GM12878 (cell line): ENCODE measurements around the gene KDM6B. TPM values are rescaled to one million over a fixed set of nuclear protein-coding genes. Genes with fewer than 3 reads are reported as not detected.

Source experiments
- ATAC-seq: fragments of 200-7000 bp; cut with Tn5 transposase; 3 replicates; pipeline ENCODE4 v1.9.1; 2020; ENCODE audit warnings: mild to moderate bottlenecking, moderate library complexity
- BruUV-seq: library from RNA; stranded (reverse); fragments of 400-500 nt; replicated peaks from 2 replicates; lab custom pipeline; 2021; lab: Mats Ljungman, UMichigan
- CTCF ChIA-PET: fragments of 300-600 bp; sonication (Branson Sonifier 250); formaldehyde crosslinking; extraction: SDS; loops from one replicate; lab custom pipeline; 2021; ENCODE audit warnings: inconsistent platforms; lab: Yijun Ruan, JAX
- POLR2A ChIA-PET: fragments of 350-600 bp; formaldehyde crosslinking; extraction: SDS; loops from one replicate; lab custom pipeline; 2021; ENCODE audit warnings: inconsistent platforms; lab: Charles Lee
- RAD21 ChIA-PET: fragments of 300-600 bp; sonication (Branson Sonifier 250); formaldehyde crosslinking; loops from one replicate; lab custom pipeline; 2023; ENCODE audit warnings: antibody characterized with exemption; ENCODE audit not compliant: unreplicated experiment; lab: Charles Lee
- SMC1A ChIA-PET: fragments of 300-600 bp; sonication (Branson Sonifier 250); formaldehyde crosslinking; loops from one replicate; lab custom pipeline; 2023; ENCODE audit not compliant: unreplicated experiment, uncharacterized antibody; lab: Charles Lee
- DNase-seq: peaks from one replicate; pipeline ENCODE4 v3.0.0-alpha.2; 2011; ENCODE audit warnings: low read depth, low spot score
- FAIRE-seq: peaks from 3 replicates; lab custom pipeline; 2011; peaks lifted over from hg19 to GRCh38; lab: Jason Lieb, UNC
- H2AFZ ChIP-seq: 2 replicates; pipeline ENCODE4 v1.6.0; 2011; ENCODE audit warnings: low read depth, low read length, control low read depth; ENCODE audit not compliant: control insufficient read depth
- H3K27ac ChIP-seq: 2 replicates; pipeline ENCODE4 v1.5.1; 2011; ENCODE audit warnings: control low read depth; ENCODE audit not compliant: control insufficient read depth, insufficient read depth
- H3K27me3 ChIP-seq, 2 experiments: replicated peaks in 1 of 2; 2 replicates each; pipeline versions ENCODE4 v1.6.0 to v1.6.1; 2011; ENCODE audit warnings: low read length in 1 of 2; ENCODE audit not compliant: control insufficient read depth in 2 of 2, insufficient read depth in 2 of 2
- H3K36me3 ChIP-seq, 2 experiments: 2 replicates each; pipeline ENCODE4 v1.5.1; 2011; ENCODE audit warnings: low read length in 1 of 2; ENCODE audit not compliant: control insufficient read depth in 2 of 2, insufficient read depth in 2 of 2
- H3K4me1 ChIP-seq: 2 replicates; pipeline ENCODE4 v1.6.1; 2011; ENCODE audit warnings: mild to moderate bottlenecking, low read length, moderate library complexity, mixed read lengths; ENCODE audit not compliant: control insufficient read depth, insufficient read depth
- H3K4me2 ChIP-seq: 2 replicates; pipeline ENCODE4 v1.6.0; 2011; ENCODE audit warnings: control low read depth; ENCODE audit not compliant: control insufficient read depth, insufficient read depth
- H3K4me3 ChIP-seq: fragments of 200-600 bp; sonication (generic); 2 replicates; pipeline ENCODE4 v1.5.1; 2016
- H3K79me2 ChIP-seq: 2 replicates; pipeline ENCODE4 v1.6.0; 2011; ENCODE audit warnings: low read length; ENCODE audit not compliant: control insufficient read depth, insufficient read depth
- H3K9ac ChIP-seq: 2 replicates; pipeline ENCODE4 v1.8.0; 2011; ENCODE audit warnings: low read length, control low read depth, mixed read lengths; ENCODE audit not compliant: control insufficient read depth, insufficient read depth
- H3K9me3 ChIP-seq: replicated peaks from 3 replicates; pipeline ENCODE4 v1.5.1; 2011; ENCODE audit warnings: mild to moderate bottlenecking, low read length; ENCODE audit not compliant: control insufficient read depth, insufficient read depth
- H4K20me1 ChIP-seq: 2 replicates; pipeline ENCODE4 v1.6.0; 2011; ENCODE audit not compliant: control insufficient read depth, insufficient read depth
- BMI1 ChIP-seq: fragments of 450-650 bp; IDR thresholded peaks from 2 replicates; pipeline ENCODE4 v1.6.1; 2016; ENCODE audit warnings: mild to moderate bottlenecking, moderate library complexity, borderline replicate concordance
- CHD2 ChIP-seq: IDR thresholded peaks from 2 replicates; pipeline ENCODE4 v1.6.1; 2011; ENCODE audit warnings: low read depth, low read length, improper control_type of control experiment, borderline replicate concordance
- CREB1 ChIP-seq: IDR thresholded peaks from 2 replicates; pipeline ENCODE4 v1.6.1; 2012; ENCODE audit warnings: low read depth, mild to moderate bottlenecking, inconsistent platforms
- IKZF2 ChIP-seq, 2 experiments: fragments of 450-650 bp; IDR thresholded peaks; 2 replicates each; pipeline ENCODE4 v1.6.1; 2017; ENCODE audit warnings: mild to moderate bottlenecking in 2 of 2, moderate library complexity in 2 of 2
- NR2C1 ChIP-seq: fragments of 450-650 bp; IDR thresholded peaks from 2 replicates; pipeline ENCODE4 v1.6.1; 2017; ENCODE audit warnings: antibody characterized with exemption, mild to moderate bottlenecking, moderate library complexity
- POLR2AphosphoS2 ChIP-seq: IDR thresholded peaks from 2 replicates; pipeline ENCODE4 v1.6.1; 2011; ENCODE audit warnings: low read depth, mild to moderate bottlenecking, low read length, improper control_type of control experiment, moderate library complexity
- STAT3 ChIP-seq: IDR thresholded peaks from 2 replicates; pipeline ENCODE4 v1.6.1; 2011; ENCODE audit warnings: low read depth, low read length, improper control_type of control experiment
- TCF7 ChIP-seq: IDR thresholded peaks from 2 replicates; pipeline ENCODE4 v1.6.1; 2014; ENCODE audit warnings: antibody characterized with exemption, borderline replicate concordance
- ZNF207 ChIP-seq: fragments of 450-650 bp; IDR thresholded peaks from 2 replicates; pipeline ENCODE4 v1.6.1; 2014; ENCODE audit warnings: antibody characterized with exemption, mild to moderate bottlenecking, borderline replicate concordance
- ZNF217 ChIP-seq: fragments of 450-650 bp; IDR thresholded peaks from 2 replicates; pipeline ENCODE4 v1.6.1; 2017; ENCODE audit warnings: antibody characterized with exemption, mild to moderate bottlenecking
- WGBS: methylation state at CpG from one replicate; pipeline ENCODE4 v1.1.6; 2016; ENCODE audit warnings: low lambda C conversion rate; ENCODE audit not compliant: insufficient replicate concordance, insufficient coverage; ENCODE audit errors: missing lambda C conversion rate; 5-methylcytosine and 5-hydroxymethylcytosine counted together
- in situ Hi-C: fragments of 300-500 bp; cut with MboI; formaldehyde crosslinking; loops from 9 replicates; pipeline ENCODE4 v1.14.3; 2018; ENCODE audit warnings: mixed read lengths
- intact Hi-C: fragments of 100-400 bp; cut with micrococcal nuclease; formaldehyde crosslinking; loops from one replicate; pipeline ENCODE4 v1.14.2; 2022; ENCODE audit not compliant: unreplicated experiment
- polyA plus RNA-seq, 11 experiments: library from polyadenylated mRNA; depleted of rRNA in 4 of 11; unstranded in 6 of 11; stranded (reverse) in 5 of 11; fragments of >200 nt; fragmentation: Nextera tagmentation in 4 of 11; fragmentation: Illumina TruSeq in 1 of 11; extraction: Ambion mirVana in 4 of 11; extraction: Trizol in 1 of 11; gene quantifications; 1 replicate in 1 of 11; 2 replicates in 10 of 11; pipeline versions ENCODE4 v1.2.1 to v1.2.3, GENCODE V29; 2011 to 2016; ENCODE audit warnings: inconsistent platforms in 2 of 11, missing spikeins in 2 of 11, low read depth in 1 of 11
- total RNA-seq, 4 experiments: library from RNA; depleted of rRNA in 3 of 4; stranded (reverse); fragments of >200 nt in 3 of 4; fragmentation: Illumina TruSeq in 1 of 4; extraction: Trizol in 1 of 4; gene quantifications; 2 replicates each; pipeline versions ENCODE4 v1.2.1 to v1.2.3, GENCODE V29; 2013 to 2021
- TF ChIP-seq, protein P1 (sequence below): fragments of 150-350 bp; IDR thresholded peaks from 2 replicates; pipeline ENCODE4 v1.6.1; 2016; ENCODE audit warnings: low read depth, low read length
- TF ChIP-seq, protein P2 (sequence below): IDR thresholded peaks from 2 replicates; pipeline ENCODE4 v1.6.1; 2011; ENCODE audit warnings: borderline replicate concordance, low read depth, mild to moderate bottlenecking, moderate library complexity, mixed read lengths, low read length; ENCODE audit not compliant: insufficient read depth; ENCODE audit errors: extremely low read length
- TF ChIP-seq, protein P3 (sequence below): fragments of 450-650 bp; IDR thresholded peaks from 2 replicates; pipeline ENCODE4 v1.6.1; 2017; ENCODE audit warnings: mild to moderate bottlenecking, moderate library complexity

The KDM6B gene
- total and polyA plus RNA-seq, 10 of the 15 experiments (the other 5 are each of a cell fraction or from before 2014, with no cell fraction given): 0.05 to 33.5 (median 2.3) TPM

DNA sequence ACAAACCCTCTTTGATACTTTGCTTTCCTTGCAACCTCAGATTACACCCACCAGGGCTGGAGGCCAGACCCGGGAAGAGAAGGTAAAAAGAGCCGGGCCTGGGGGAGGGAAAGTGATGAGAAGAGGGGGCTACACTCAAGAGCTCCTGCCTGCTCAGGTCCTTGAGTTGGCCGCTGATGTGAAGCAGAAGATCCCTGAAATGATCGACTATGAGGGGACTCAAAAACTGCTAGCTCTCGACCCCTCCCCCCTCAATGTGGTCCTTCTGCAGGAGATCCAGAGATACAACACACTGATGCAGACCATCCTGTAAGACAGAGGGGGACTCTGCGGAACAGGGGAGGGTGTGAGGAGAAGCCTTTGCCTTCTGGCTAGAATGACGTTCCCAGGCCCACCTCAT lies 2.8 kb upstream of the KDM6B start:
- Histone ChIP-seq H3K27me3 (peaks cover 0 to 1% of the 10 kb centered on the region in 2 experiments; a peak in 1 of 4 replicates), H3K4me3 (no peak overlapping the region), H3K9me3 (no peaks in the 10 kb centered on the region), H3K4me2 (no peak overlapping the region), H2AFZ (no peak overlapping the region), H3K4me1 (no peaks in the 10 kb centered on the region; the same call in 1 of the 2 replicates), H3K27ac (no peak overlapping the region), H3K79me2 (peaks cover 4% of the 10 kb centered on the region), H3K36me3 (no peaks in the 10 kb centered on the region), H4K20me1 (no peaks in the 10 kb centered on the region), H3K9ac (no peak overlapping the region)
- intact Hi-C loops (no loop called here), in situ Hi-C loops (no loop called here)
- FAIRE-seq (no peak), DNase-seq (no peak), ATAC-seq (no peak)
- ChIA-PET SMC1A (interaction anchor here (0.7 to 1.4 kb wide), 4 partner anchors 20 to 65 kb away, joined by 3 to 5 read pairs (median 4); partner anchors contain the start of gene NAA38), RAD21 (interaction anchor here (1.3 kb wide), 1 partner anchor 20 kb away, joined by 3 read pairs; no protein-coding TSS in a partner anchor), CTCF (interaction anchor here (0.9 to 5.9 kb wide), 5 partner anchors 9 to 210 kb away, joined by 3 to 57 read pairs (median 5); no protein-coding TSS in a partner anchor), POLR2A (interaction anchor here (2.6 kb wide), 1 partner anchor 26 kb away, joined by 8 read pairs; the partner anchor contains the start of gene NAA38)
- 44% methylated on average over 7 of the region's 7 CpGs for WGBS
- TF ChIP-seq BMI1 (no peak), CREB1 (no peak), CHD2 (no peak), NR2C1 (no peak), ZNF217 (no peak), IKZF2 (IDR thresholded peaks at IDR 0.05) (no peak), POLR2AphosphoS2 (no peak), STAT3 (no peak), ZNF207 (no peak), TCF7 (no peak)
- TF ChIP-seq, protein P1, sequence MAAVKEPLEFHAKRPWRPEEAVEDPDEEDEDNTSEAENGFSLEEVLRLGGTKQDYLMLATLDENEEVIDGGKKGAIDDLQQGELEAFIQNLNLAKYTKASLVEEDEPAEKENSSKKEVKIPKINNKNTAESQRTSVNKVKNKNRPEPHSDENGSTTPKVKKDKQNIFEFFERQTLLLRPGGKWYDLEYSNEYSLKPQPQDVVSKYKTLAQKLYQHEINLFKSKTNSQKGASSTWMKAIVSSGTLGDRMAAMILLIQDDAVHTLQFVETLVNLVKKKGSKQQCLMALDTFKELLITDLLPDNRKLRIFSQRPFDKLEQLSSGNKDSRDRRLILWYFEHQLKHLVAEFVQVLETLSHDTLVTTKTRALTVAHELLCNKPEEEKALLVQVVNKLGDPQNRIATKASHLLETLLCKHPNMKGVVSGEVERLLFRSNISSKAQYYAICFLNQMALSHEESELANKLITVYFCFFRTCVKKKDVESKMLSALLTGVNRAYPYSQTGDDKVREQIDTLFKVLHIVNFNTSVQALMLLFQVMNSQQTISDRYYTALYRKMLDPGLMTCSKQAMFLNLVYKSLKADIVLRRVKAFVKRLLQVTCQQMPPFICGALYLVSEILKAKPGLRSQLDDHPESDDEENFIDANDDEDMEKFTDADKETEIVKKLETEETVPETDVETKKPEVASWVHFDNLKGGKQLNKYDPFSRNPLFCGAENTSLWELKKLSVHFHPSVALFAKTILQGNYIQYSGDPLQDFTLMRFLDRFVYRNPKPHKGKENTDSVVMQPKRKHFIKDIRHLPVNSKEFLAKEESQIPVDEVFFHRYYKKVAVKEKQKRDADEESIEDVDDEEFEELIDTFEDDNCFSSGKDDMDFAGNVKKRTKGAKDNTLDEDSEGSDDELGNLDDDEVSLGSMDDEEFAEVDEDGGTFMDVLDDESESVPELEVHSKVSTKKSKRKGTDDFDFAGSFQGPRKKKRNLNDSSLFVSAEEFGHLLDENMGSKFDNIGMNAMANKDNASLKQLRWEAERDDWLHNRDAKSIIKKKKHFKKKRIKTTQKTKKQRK: no peak
- TF ChIP-seq, protein P2, sequence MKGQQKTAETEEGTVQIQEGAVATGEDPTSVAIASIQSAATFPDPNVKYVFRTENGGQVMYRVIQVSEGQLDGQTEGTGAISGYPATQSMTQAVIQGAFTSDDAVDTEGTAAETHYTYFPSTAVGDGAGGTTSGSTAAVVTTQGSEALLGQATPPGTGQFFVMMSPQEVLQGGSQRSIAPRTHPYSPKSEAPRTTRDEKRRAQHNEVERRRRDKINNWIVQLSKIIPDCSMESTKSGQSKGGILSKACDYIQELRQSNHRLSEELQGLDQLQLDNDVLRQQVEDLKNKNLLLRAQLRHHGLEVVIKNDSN: no peak
- TF ChIP-seq, protein P3, sequence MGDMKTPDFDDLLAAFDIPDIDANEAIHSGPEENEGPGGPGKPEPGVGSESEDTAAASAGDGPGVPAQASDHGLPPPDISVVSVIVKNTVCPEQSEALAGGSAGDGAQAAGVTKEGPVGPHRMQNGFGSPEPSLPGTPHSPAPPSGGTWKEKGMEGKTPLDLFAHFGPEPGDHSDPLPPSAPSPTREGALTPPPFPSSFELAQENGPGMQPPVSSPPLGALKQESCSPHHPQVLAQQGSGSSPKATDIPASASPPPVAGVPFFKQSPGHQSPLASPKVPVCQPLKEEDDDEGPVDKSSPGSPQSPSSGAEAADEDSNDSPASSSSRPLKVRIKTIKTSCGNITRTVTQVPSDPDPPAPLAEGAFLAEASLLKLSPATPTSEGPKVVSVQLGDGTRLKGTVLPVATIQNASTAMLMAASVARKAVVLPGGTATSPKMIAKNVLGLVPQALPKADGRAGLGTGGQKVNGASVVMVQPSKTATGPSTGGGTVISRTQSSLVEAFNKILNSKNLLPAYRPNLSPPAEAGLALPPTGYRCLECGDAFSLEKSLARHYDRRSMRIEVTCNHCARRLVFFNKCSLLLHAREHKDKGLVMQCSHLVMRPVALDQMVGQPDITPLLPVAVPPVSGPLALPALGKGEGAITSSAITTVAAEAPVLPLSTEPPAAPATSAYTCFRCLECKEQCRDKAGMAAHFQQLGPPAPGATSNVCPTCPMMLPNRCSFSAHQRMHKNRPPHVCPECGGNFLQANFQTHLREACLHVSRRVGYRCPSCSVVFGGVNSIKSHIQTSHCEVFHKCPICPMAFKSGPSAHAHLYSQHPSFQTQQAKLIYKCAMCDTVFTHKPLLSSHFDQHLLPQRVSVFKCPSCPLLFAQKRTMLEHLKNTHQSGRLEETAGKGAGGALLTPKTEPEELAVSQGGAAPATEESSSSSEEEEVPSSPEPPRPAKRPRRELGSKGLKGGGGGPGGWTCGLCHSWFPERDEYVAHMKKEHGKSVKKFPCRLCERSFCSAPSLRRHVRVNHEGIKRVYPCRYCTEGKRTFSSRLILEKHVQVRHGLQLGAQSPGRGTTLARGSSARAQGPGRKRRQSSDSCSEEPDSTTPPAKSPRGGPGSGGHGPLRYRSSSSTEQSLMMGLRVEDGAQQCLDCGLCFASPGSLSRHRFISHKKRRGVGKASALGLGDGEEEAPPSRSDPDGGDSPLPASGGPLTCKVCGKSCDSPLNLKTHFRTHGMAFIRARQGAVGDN: no peak
- BruUV-seq: no TSS peak
